HUES6 (cell line): ENCODE results near the gene ARHGEF4.

Source experiments
- H3K27ac ChIP-seq: 2 replicates; pipeline ENCODE4 v1.7.0; 2013; ENCODE audit warnings: low read depth, mild to moderate bottlenecking, low read length, inconsistent platforms
- H3K27me3 ChIP-seq: 2 replicates; pipeline ENCODE4 v1.6.1; 2013; ENCODE audit warnings: low read length; ENCODE audit not compliant: control insufficient read depth, insufficient read depth
- H3K36me3 ChIP-seq: 2 replicates; pipeline ENCODE4 v1.6.1; 2013; ENCODE audit warnings: low read length; ENCODE audit not compliant: control insufficient read depth, insufficient read depth
- H3K4me1 ChIP-seq: 2 replicates; pipeline ENCODE4 v1.6.1; 2013; ENCODE audit warnings: low read length; ENCODE audit not compliant: control insufficient read depth, insufficient read depth
- H3K4me3 ChIP-seq: 2 replicates; pipeline ENCODE4 v1.5.1; 2013; ENCODE audit warnings: low read depth, low read length
- H3K9ac ChIP-seq: one replicate; pipeline ENCODE4 v1.6.1; 2013; ENCODE audit warnings: mild to moderate bottlenecking, low read length
- H3K9me3 ChIP-seq: 2 replicates; pipeline ENCODE4 v1.6.1; 2013; ENCODE audit warnings: low read depth, low read length; ENCODE audit not compliant: control insufficient read depth, insufficient read depth

Gene ARHGEF4, protein sequence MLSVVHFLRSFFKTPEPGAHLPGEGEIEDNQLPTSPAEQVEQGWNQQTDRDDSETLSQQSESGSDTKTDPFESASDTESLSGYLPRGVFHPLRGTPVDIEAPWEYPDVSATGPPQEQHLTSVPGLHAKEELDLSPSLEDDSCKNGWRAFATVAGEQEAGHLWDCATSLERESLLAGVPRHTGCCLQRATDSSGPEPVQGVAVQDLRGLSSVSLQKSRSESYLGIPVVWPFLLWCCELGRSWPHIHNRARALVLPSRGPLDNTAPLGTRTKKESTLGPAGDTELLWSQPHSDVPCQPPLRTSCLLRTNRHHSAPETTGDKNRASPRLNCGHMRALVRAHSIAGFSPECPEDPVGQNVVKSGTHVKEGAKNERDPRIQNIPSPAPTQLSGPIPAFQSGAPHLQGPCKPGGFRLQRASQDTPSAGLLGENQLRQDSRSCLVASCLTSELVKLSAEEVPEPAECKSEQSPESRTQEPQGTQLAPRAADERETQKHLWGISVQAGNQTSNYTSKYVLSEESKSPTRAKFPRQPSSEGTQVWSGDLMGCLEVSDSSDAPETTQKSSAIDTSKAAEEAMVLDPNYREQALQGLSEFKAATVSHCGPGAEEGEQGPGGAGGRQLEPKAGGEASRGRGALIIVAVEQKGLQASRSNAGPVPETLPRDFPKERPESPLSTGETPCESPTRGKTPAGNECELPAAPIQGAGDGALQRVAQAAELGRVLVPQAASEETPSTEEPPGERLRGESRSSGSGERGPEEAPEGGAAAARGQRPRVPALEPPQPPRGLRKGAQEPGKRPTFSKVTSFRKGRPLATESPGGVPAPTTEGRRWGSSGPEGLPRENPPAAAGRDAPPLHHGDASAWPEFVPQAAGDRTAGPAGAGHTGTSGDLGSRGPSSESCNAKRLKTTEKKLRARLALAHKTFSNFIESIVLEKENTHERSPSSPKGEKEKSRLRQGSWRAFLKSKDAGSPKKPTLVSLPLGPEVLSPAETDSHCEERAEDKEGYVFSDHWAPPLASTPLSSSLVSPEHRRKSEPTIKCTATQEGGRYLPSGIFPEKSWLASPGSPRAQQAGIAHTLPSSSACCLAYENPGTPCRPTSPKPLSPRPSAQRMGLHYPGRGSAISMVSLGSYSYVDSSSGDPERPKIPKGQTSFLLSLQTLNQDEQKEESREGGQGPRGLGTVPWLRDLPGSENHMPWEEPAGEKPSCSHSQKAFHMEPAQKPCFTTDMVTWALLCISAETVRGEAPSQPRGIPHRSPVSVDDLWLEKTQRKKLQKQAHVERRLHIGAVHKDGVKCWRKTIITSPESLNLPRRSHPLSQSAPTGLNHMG (N-terminal part only)

DNA sequence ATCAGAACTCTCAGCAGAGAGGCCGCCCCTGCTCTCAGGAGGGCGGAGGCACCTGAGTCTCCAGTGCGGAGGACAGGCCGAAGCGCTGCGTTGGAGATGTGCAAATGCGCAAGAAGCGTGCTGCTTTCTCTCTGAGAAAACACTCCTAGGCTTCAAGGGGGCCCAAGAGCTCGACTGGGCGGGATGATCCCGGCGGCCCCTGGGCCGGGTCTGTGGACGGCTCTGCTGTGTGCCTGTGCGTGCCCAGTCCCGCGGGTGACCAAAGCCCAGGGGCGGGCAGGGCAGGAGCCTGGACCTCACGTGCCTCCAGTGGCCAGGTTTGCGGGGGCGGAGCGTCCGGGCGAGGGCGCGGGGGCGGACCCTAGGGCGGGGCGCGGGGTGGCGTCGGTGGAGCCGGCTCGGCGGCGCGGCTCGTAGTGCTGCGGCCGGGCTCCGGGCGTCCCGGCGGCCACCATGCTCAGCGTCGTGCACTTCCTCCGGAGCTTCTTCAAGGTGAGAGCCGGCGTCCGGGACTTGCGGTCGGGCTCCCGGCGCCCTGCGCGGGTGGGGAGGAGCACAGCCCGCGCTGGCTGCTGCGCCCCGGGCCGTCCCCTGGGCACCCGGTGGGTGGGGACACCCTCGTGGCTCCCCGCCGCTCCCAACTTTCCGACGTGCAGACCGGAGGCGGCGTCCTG lies at the start of gene ARHGEF4:
ARHGEF4 (plus strand) TSS at position 414 of the 674 bp plus-strand sequence; CDS start at position 454, 40 bp downstream.
- no peak within 1 kb of the TSS for H3K27ac ChIP-seq
- H3K9me3 ChIP-seq = no peaks in the 10 kb centered on the region
- H3K9ac ChIP-seq = peak within 1 kb of the TSS; percentile 38
- peaks cover 50% of the 10 kb centered on the region for H3K27me3 ChIP-seq
- H3K4me1 ChIP-seq = peaks cover 19% of the 10 kb centered on the region
- peak within 1 kb of the TSS; percentile 79 for H3K4me3 ChIP-seq
- H3K36me3 ChIP-seq = no peaks in the 10 kb centered on the region

DNA sequence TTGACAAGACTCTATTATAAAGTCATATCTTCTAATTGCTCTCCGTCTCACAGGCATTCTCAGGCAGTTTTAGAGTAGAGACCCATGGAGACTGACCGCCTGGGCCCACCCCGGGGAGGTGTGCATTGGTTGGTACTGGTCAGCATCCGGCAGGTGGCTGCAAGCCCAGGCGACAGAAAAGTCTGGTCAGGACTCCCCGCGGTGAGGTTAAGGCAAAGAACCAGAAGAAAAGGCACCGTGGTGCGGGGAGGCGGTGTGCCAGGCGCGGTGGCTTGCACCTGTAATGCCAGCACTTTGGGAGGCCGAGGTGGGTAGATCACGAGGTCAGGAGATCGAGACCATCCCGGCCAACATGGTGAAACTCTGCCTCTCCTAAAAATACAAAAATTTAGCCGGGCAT lies 48.9 kb upstream of the ARHGEF4 start:
- H3K4me1 ChIP-seq = no peaks in the 10 kb centered on the region

DNA sequence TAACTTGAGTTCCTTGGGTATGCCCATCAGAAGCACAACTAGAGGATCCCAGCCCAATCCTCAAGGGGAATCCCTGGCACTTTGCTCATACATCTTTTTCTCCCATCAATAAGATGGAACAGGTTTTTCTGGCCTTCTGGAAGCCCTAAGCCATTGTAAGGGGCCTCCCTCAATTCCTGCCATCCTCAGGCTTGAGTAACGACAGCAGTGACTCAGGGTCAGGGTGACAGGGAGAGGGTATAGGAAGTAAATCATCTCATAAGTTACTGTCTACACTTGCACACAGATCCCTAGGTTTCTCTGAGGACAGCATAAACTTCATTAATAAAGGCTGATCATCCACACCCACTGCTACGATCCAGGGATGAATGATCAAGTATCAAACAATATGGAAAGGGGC lies 46.4 kb upstream of the ARHGEF4 start:
- no peaks in the 10 kb centered on the region for H3K27me3 ChIP-seq
- no peaks in the 10 kb centered on the region for H3K36me3 ChIP-seq
- no peak overlapping the region for H3K9ac ChIP-seq
- H3K27ac ChIP-seq = no peak overlapping the region
- no peaks in the 10 kb centered on the region for H3K4me1 ChIP-seq
- no peaks in the 10 kb centered on the region for H3K9me3 ChIP-seq
- H3K4me3 ChIP-seq = no peak overlapping the region

More for the DNA sequence above, 48.9 kb upstream of the ARHGEF4 start:
- Histone ChIP-seq H3K9ac (no peak overlapping the region), H3K27me3 (no peaks in the 10 kb centered on the region), H3K27ac (no peak overlapping the region), H3K9me3 (no peaks in the 10 kb centered on the region), H3K4me3 (no peak overlapping the region), H3K36me3 (no peaks in the 10 kb centered on the region)

DNA sequence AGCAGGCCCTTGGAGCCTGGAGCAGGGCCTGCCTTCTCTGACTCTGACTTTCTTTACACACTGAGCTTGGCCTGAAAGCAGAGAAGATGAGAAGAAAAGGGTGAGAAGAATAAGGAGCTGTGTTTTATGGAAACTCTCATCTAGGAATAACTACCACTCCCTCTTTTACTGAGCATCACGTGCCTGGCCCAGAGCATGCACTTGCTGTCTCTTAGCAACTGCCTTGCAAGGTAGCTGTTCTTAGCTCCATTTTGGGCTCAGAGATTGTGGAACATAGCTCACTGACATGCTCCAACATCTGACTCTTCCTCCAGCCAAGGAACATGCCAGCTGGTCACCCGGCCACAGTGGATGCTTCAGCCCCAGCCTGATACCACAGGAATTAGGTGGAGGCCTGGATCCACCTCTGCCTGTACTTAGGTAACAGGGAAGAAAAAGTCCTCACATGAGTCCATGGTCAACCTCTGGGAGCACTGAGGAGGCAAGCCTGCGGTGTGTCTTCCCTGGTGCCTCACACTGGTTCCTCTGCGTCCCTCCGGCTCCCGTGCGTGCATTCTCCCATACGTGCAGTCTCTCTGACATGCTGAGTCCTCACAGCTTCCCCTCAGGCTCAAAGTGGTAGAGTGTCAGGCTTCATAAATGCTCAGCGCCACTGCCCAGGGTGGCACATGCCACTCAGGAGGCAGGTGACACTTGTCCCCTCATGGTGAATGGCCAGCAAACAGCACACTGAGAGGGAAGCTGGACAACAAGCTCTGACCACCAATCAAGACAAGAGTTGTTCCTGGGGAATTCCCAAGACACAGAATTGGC lies 45.7 kb upstream of the ARHGEF4 start:
- H3K9me3 ChIP-seq = no peaks in the 10 kb centered on the region
- H3K36me3 ChIP-seq = no peaks in the 10 kb centered on the region
- no peak overlapping the region for H3K27ac ChIP-seq
- no peaks in the 10 kb centered on the region for H3K27me3 ChIP-seq
- peaks cover 7% of the 10 kb centered on the region; the same call in 1 of the 2 replicates for H3K4me1 ChIP-seq
- H3K4me3 ChIP-seq = no peak overlapping the region
- no peak overlapping the region for H3K9ac ChIP-seq

DNA sequence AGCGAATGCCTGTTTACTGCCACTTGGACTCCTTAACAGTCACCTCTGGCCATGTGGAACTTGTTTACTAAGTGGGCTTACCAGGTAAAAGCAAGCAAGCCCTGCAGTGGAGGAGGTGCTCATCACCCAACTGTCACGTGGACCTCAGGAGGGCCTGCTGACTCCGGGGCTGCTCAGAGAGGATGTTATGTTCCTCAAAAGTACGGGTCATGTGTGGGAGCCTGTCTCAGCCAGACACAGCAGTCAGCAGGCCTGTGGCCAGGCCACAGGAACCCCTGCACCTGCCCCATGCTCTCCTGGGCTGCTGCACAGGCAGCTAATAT lies 45.1 kb upstream of the ARHGEF4 start:
- no peak overlapping the region for H3K9ac ChIP-seq
- no peaks in the 10 kb centered on the region for H3K36me3 ChIP-seq
- no peaks in the 10 kb centered on the region for H3K27me3 ChIP-seq
- no peaks in the 10 kb centered on the region for H3K9me3 ChIP-seq
- peaks cover 11% of the 10 kb centered on the region; the same call in 1 of the 2 replicates for H3K4me1 ChIP-seq
- H3K27ac ChIP-seq = no peak overlapping the region
- no peak overlapping the region for H3K4me3 ChIP-seq

DNA sequence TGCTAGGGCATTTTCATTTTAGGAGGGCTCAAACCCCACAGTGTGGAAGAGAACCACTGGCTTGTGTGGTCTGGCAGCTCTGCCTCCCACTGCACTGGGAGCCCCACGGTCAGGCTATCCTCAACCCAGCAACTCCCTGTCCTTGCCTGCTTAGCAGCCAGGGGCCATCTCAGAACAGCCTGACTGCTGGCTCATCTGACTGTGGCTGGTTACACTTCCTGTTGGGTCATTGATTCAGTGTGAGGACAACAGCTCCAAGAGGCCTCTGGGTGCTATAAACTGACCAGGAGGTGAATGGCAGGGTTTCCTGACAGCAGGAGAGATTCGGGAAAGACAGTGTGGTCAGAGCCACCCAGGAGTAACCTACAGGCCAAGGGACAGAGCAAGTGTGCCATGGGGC lies 41.3 kb upstream of the ARHGEF4 start:
- Histone ChIP-seq H3K4me1 (peaks cover 26% of the 10 kb centered on the region), H3K27ac (no peak overlapping the region)

DNA sequence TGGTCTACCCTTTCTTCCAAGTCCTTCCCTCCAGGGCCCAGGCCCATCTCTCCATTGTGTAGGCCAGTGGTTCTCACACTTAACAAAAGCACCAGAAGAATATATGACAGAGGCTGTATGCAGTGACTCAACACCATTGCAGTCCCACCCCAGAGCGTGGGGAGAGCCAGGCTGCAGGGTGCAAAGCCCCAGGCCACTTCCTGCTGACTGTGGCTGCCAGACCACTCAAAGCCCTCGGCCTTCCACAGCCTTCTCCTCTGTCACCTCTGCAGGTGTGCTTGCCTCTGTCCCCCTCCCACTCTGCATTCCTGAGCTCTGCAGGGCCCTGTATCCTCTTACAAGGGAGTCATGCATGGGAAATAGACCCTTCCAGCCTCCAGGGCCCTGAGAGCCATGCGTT lies 40.4 kb upstream of the ARHGEF4 start:
- Histone ChIP-seq H3K27me3 (peaks cover 15% of the 10 kb centered on the region), H3K4me3 (no peak overlapping the region), H3K9ac (no peak overlapping the region), H3K27ac (no peak overlapping the region), H3K9me3 (no peaks in the 10 kb centered on the region), H3K4me1 (peaks cover 26% of the 10 kb centered on the region), H3K36me3 (no peaks in the 10 kb centered on the region)

More for the DNA sequence above, 41.3 kb upstream of the ARHGEF4 start:
- Histone ChIP-seq H3K36me3 (no peaks in the 10 kb centered on the region), H3K4me3 (no peak overlapping the region), H3K9me3 (no peaks in the 10 kb centered on the region), H3K9ac (no peak overlapping the region), H3K27me3 (peaks cover 15% of the 10 kb centered on the region)

DNA sequence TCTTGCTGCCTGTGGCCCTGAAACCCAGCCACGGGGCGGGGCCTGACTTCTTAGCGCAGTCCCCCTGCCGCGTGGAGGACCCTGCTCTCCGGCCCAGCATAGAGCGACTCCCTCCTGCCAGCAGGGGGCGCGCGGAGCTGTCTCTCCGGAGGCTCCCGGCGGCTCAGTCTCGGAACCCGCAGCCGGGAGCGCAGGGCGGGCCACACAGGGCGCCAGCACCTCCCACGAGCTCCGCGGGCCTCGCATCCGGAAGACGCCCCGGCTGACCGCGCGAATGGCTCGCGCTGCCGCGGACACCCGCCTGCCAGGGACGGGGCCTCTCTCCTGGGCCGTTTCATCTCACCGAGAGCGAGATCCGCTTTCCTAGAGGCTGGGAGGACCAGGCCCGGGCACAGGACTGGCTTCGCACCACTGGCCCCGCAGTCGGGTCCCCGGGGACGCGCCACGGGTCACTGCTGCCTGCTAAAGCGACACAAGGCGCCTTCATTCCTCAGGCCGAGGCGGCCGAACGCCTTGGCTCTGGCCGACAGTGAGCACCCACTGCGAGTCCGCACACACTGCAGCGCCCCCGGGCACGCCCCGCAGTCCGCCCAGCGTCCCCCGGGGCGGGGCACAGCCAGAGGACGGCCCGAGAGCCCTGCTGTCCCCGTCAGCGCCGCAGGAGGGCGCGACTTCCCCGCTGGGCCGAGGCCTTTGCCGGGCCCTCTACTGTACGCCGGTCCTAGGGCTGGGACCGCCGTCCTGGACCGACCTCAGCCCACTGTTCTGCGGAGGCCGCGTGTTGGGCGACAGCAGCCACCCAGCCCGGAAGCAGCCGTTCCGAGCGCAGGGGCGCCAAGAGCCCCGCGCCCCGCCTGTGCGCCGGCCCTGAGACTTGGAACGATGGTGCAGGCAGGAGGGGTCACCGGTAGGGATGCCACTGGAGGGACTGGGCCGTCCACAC lies 39.0 kb upstream of the ARHGEF4 start:
- H3K27me3 ChIP-seq = peaks cover 15% of the 10 kb centered on the region
- H3K4me1 ChIP-seq = peaks cover 26% of the 10 kb centered on the region
- H3K27ac ChIP-seq = no peak overlapping the region

DNA sequence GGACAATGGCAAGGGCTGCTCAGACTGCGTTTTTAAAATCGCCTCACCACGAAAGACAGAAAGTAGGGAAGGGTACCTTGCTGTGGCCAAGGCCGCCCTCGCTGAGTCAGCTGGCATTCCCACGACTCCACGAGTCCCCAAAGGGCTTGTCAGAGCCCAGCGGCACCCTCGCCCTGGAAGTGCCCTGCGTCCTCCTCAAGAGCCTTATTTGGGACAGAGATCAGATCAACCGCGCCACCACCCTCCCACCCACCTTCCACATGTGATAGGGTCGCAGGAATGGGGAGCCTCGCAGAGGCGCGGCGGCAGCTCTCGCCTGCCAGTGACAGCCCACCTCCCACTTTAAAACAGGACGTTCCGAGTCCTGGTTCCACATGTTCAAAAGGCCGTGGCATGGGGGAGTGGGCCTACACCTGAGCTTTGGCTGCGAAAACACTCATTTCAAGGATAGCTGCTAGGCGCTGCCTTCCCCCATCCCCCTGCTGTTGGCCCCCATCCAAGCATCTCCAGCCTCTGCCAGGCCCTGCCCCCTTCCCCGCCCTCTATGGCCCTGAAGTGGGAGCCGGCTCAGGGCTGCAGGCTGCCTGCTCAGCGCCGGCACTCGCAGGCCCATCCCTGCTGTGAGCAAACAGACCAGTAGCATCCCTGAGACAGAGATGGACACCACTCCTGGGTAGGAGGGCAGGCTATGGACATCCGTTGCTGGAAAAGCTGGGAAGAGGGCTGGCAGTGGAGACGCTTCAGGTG lies 38.1 kb upstream of the ARHGEF4 start:
- Histone ChIP-seq H3K36me3 (no peaks in the 10 kb centered on the region), H3K9ac (no peak overlapping the region), H3K27ac (no peak overlapping the region), H3K27me3 (peaks cover 15% of the 10 kb centered on the region), H3K9me3 (no peaks in the 10 kb centered on the region), H3K4me1 (peaks cover 26% of the 10 kb centered on the region), H3K4me3 (peak overlapping the region; percentile 85)

More for the DNA sequence above, 39.0 kb upstream of the ARHGEF4 start:
- H3K36me3 ChIP-seq = no peaks in the 10 kb centered on the region
- peak overlapping the region; percentile 71 for H3K9ac ChIP-seq
- H3K9me3 ChIP-seq = no peaks in the 10 kb centered on the region
- H3K4me3 ChIP-seq = peak overlapping the region; percentile 85
